IPS-18c (cell line): ENCODE measurements around the gene UPK3A.

Experiments
- H3K4me3 ChIP-seq: 2 replicates; pipeline ENCODE4 v1.7.0; 2013; ENCODE audit warnings: low read depth, mild to moderate bottlenecking, low read length, moderate library complexity; ENCODE audit not compliant: insufficient read depth
- H3K9me3 ChIP-seq: one replicate; pipeline ENCODE4 v1.6.1; 2013; ENCODE audit warnings: mild to moderate bottlenecking, low read length, moderate library complexity; ENCODE audit not compliant: control insufficient read depth, insufficient read depth

The UPK3A gene

GRCh38 chr22:45331486-45331885, 46.7 kb downstream of the UPK3A start:
- Histone ChIP-seq H3K4me3 (no peak overlapping the region), H3K9me3 (no peaks in the 10 kb centered on the region)

GRCh38 chr22:45332001-45332400, 47.3 kb downstream of the UPK3A start:
- H3K4me3 ChIP-seq, result no peak overlapping the region
- no peaks in the 10 kb centered on the region for H3K9me3 ChIP-seq

GRCh38 chr22:45334068-45334467, 49.3 kb downstream of the UPK3A start:
- Histone ChIP-seq H3K4me3 (no peak overlapping the region), H3K9me3 (no peaks in the 10 kb centered on the region)

DNA sequence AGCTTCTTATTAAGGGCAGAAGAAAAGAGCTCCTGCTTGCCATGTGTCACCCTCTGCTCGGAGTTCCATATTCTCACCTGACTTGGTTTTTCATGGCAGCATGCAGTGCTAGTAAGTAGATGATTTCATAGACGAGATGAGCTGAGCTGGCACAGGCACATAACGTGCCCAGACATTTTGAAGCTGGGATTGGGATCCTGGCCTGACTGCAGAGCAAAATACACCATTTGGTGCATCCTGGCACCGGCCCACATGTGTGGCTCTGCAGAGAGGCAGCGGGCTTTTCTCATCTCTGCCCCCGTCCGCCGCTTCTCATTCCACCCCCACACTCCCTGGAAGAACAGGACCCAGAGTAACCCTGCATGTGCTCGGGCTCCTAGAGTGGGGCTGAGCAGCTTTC, 49.8 kb downstream of the UPK3A start:
- H3K9me3 ChIP-seq, result no peaks in the 10 kb centered on the region
- no peak overlapping the region for H3K4me3 ChIP-seq

DNA sequence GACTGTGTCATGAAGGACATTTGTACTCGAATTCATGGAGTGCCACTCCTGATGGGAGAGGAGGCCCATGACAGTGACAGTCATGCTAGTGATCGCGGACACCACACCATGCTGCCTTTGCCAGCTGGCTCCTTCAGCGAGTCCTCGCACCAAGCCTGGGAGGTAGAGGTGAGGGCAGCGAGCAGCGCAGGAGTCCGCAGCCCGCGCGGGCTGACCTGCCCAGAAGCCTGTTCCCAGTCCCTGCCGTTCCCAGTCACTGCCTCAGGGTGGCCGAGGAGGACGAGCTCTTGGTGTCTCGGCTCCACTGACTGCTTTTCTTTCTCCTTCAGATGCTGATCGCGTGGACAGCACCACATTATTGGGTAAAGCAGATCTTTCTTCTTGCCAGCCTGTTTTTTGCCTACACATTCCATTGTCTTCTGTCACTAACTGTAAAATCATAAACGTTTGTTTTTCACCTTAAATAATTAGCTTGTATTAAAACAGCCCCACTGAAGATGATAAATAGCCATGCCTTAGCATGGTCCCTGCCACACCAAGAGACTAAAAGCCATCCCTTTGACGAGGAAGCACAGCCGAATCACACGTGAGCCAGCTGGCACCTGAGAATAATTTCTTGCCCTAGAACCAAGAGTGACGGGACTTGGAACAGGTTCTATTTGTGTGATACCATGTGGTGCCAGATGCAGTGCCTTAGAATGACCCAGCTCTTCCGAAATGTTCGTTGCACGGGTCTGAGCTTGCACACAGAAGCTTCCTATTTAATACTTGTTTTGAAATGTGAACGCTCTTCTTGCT, 50.5 kb downstream of the UPK3A start:
- Histone ChIP-seq H3K4me3 (no peak overlapping the region), H3K9me3 (no peaks in the 10 kb centered on the region)

- no peak overlapping the region for H3K4me3 ChIP-seq
These were observed 51.2 kb downstream of the UPK3A start for GRCh38 chr22:45335854-45336522.

DNA sequence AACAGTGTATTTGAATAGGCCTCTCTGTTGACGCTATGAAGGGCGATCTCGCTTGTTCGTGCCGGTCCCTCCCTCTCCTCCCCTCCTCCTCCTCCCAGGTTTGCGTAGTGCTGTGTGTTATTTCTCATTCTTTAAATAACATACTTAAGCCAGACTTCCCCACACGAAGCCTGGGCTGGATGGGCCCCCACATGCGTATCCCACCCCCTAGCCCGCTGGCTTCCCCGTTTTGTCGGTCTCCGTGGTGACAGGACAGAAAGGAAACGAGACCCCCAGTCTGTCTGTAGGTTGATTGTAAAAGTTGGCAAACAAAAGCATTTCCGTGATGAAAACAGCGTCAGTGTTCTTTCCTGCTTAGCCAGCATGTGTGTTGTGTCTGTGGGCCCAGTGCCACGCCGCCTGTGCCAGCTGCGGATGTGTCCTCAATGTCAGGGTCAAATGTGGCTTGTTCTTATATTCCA, 52.3 kb downstream of the UPK3A start:
- Histone ChIP-seq H3K4me3 (no peak overlapping the region), H3K9me3 (no peaks in the 10 kb centered on the region)

More at GRCh38 chr22:45335854-45336522, 51.2 kb downstream of the UPK3A start:
- H3K9me3 ChIP-seq, result no peaks in the 10 kb centered on the region

GRCh38 chr22:45337536-45337935, 52.8 kb downstream of the UPK3A start:
- H3K4me3 ChIP-seq, result no peak overlapping the region
- H3K9me3 ChIP-seq, result no peaks in the 10 kb centered on the region

DNA sequence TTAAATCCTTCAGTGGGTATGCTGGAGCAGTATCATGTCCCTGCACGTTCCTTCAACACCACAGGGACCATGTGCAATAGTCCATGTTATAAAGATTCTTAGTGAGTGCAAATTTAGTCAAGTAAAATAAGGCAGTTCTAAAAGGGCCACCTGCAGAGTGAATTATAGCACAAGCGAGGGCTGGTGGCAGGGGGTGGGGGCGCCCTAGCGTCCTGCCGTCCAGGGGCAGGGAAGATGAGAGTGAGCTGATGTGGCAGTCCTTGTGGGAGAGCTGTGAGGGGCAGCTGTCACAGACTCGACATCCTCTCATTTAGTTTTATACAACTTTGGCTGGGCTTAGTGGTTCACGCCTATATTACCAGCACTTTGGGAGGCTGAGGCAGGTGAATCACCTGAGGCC, 54.0 kb downstream of the UPK3A start:
- no peak overlapping the region for H3K4me3 ChIP-seq
- no peaks in the 10 kb centered on the region for H3K9me3 ChIP-seq

DNA sequence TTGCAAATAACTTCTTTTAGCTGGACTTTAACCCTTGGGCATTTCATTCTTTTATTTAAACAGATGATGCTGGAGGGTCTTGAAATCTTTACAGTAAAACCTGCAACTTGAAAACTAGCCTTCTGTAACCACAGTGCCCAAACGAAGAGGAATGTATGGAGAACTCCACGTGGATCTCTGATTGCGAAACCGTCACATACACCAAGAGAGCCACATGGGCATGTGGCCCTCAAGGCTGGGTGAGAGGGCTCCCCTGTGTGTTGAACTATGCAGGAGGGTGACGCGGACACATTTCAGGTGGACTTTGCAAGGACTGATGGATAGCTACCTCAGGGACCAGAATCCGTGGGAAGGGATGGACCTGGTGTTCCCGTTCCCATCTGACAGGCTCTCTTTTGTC, 55.6 kb downstream of the UPK3A start:
- Histone ChIP-seq H3K4me3 (no peak overlapping the region), H3K9me3 (no peaks in the 10 kb centered on the region)

- Histone ChIP-seq H3K9me3 (no peaks in the 10 kb centered on the region), H3K4me3 (no peak overlapping the region)
These were observed 56.7 kb downstream of the UPK3A start for GRCh38 chr22:45341498-45341897.

DNA sequence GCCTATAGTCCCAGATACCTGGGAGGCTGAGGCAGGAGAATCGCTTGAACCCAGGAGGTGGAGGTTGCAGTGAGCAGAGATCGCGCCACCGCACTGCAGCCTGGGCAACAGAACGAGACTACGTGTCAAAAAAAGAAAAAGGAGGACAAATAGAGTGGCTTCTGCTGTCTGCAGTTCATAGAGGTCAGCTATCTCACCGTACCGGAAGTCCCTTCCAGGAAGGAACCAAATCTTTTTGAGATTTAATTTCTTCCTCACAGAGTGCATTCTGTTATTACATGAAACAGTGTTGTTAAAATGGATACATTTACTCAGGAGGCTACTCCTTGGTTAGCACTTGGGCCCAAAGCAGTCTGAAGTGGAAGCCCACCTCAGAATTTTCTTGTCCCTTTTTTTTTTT, 58.4 kb downstream of the UPK3A start:
- H3K4me3 ChIP-seq, result no peak overlapping the region
- H3K9me3 ChIP-seq, result no peaks in the 10 kb centered on the region

GRCh38 chr22:45344334-45344733, 59.6 kb downstream of the UPK3A start:
- H3K9me3 ChIP-seq, result no peaks in the 10 kb centered on the region
- H3K4me3 ChIP-seq, result no peak overlapping the region
